Panc1 (cell line): ENCODE data around the gene SELENOW. TPM values are rescaled to one million over a fixed set of nuclear protein-coding genes. Genes with fewer than 3 reads are reported as not detected.

Source experiments
- ATAC-seq: fragments of 200-7000 bp; cut with Tn5 transposase; 2 replicates; pipeline ENCODE4 v1.9.1; 2020; ENCODE audit warnings: mild to moderate bottlenecking, moderate library complexity
- BruUV-seq: library from RNA; stranded (reverse); fragments of 400-500 nt; replicated peaks from 2 replicates; lab custom pipeline; 2021; lab: Mats Ljungman, UMichigan
- CTCF ChIA-PET: fragments of 300-600 bp; sonication (Branson Sonifier 250); formaldehyde crosslinking; loops from one replicate; lab custom pipeline; 2022; ENCODE audit warnings: antibody characterized with exemption; lab: Charles Lee
- POLR2A ChIA-PET: fragments of 300-600 bp; sonication (Branson Sonifier 250); formaldehyde crosslinking; loops from one replicate; lab custom pipeline; 2022; ENCODE audit warnings: antibody characterized with exemption; lab: Charles Lee
- DNase-seq: peaks from one replicate; pipeline ENCODE4 v3.0.0-alpha.2; 2010; ENCODE audit warnings: low read depth, low spot score
- H3K27ac ChIP-seq: 2 replicates; pipeline ENCODE4 v1.5.1; 2011; ENCODE audit warnings: mild to moderate bottlenecking, low read length, inconsistent platforms
- H3K27me3 ChIP-seq: fragments of 200-500 bp; sonication (Bioruptor generic); 2 replicates; pipeline ENCODE4 v1.6.0; 2014; ENCODE audit warnings: low read length, inconsistent platforms; ENCODE audit not compliant: control insufficient read depth, insufficient read depth
- H3K36me3 ChIP-seq: fragments of 200-500 bp; sonication (Bioruptor generic); 2 replicates; pipeline ENCODE4 v1.5.1; 2014; ENCODE audit warnings: inconsistent platforms, mild to moderate bottlenecking, low read length, moderate library complexity; ENCODE audit not compliant: control insufficient read depth, insufficient read depth
- H3K4me1 ChIP-seq: 2 replicates; pipeline ENCODE4 v1.5.1; 2011; ENCODE audit warnings: inconsistent platforms, mild to moderate bottlenecking, low read length, moderate library complexity; ENCODE audit not compliant: control insufficient read depth, insufficient read depth
- H3K4me3 ChIP-seq, 2 experiments: 2 replicates each; pipeline ENCODE4 v1.5.1; 2011 to 2012; ENCODE audit warnings: low read depth in 2 of 2, low read length in 2 of 2, mild to moderate bottlenecking in 2 of 2, inconsistent platforms in 1 of 2, moderate library complexity in 1 of 2
- H3K9me3 ChIP-seq: fragments of 200-500 bp; sonication (Bioruptor generic); 2 replicates; pipeline ENCODE4 v1.5.1; 2014; ENCODE audit warnings: low read depth, mild to moderate bottlenecking, inconsistent platforms, low read length, moderate library complexity; ENCODE audit not compliant: control insufficient read depth, insufficient read depth
- CTCF ChIP-seq: fragments of 450-650 bp; IDR thresholded peaks from 2 replicates; pipeline ENCODE4 v1.5.1; 2017; ENCODE audit warnings: mild to moderate bottlenecking
- POLR2AphosphoS5 ChIP-seq: IDR thresholded peaks from 2 replicates; pipeline ENCODE4 v1.6.1; 2012; ENCODE audit warnings: mild to moderate bottlenecking, low read depth, low read length, moderate library complexity
- REST ChIP-seq, 2 experiments: IDR thresholded peaks; 2 replicates each; pipeline ENCODE4 v1.6.1; 2011 to 2012; ENCODE audit warnings: low read depth in 2 of 2, control low read depth in 1 of 2, low read length in 1 of 2, mild to moderate bottlenecking in 1 of 2, moderate library complexity in 1 of 2; ENCODE audit not compliant: insufficient read depth in 1 of 2
- SIN3A ChIP-seq: IDR thresholded peaks from 2 replicates; pipeline ENCODE4 v1.6.1; 2012; ENCODE audit warnings: low read depth, mild to moderate bottlenecking, low read length, moderate library complexity, borderline replicate concordance; ENCODE audit not compliant: insufficient read depth
- TCF7L2 ChIP-seq: IDR thresholded peaks from 2 replicates; pipeline ENCODE4 v1.6.1; 2011; ENCODE audit warnings: mild to moderate bottlenecking, low read depth, low read length, inconsistent platforms
- in situ Hi-C: cut with HindIII; loops from 2 replicates; pipeline ENCODE4 v1.10.0; 2016; ENCODE audit warnings: low sequenced_read_pairs, low pct_unique_long_range_greater_than_20kb
- intact Hi-C: fragments of 100-400 bp; cut with micrococcal nuclease; formaldehyde crosslinking; loops from one replicate; pipeline ENCODE4 v1.10.0; 2022; ENCODE audit not compliant: unreplicated experiment
- total RNA-seq: library from RNA; stranded (reverse); gene quantifications from one replicate; pipeline ENCODE4 v1.2.1, GENCODE V29; 2021; ENCODE audit not compliant: unreplicated experiment

SELENOW gene
- total RNA-seq, 1 experiment from 2014 or later, result 62.0 TPM

GRCh38 chr19:47755065-47755761 is 23.3 kb upstream of the SELENOW start:
- no peaks in the 10 kb centered on the region for H3K4me1 ChIP-seq
- H3K27ac ChIP-seq, result no peak overlapping the region
- intact Hi-C loops (no loop called here), in situ Hi-C loops (no loop called here)
- H3K27me3 ChIP-seq, result no peaks in the 10 kb centered on the region
- DNase-seq (no peak), ATAC-seq (no peak)
- H3K4me3 ChIP-seq, result no peak overlapping the region
- H3K9me3 ChIP-seq, result no peaks in the 10 kb centered on the region
- TF ChIP-seq CTCF (no peak), POLR2AphosphoS5 (no peak), TCF7L2 (no peak), SIN3A (no peak), REST (IDR thresholded peaks at IDR 0.05; ENCODE audit: insufficient read depth in 1 of 2, low read depth in 2 of 2, low read length in 1 of 2) (no peak)
- ChIA-PET POLR2A (no interaction called here), CTCF (no interaction called here)
- no peaks in the 10 kb centered on the region; the same call in 1 of the 2 replicates for H3K36me3 ChIP-seq
- BruUV-seq, result no TSS peak

GRCh38 chr19:47755762-47756626 is 22.5 kb upstream of the SELENOW start:
- POLR2A ChIA-PET, result no interaction called here

More at GRCh38 chr19:47755762-47756626, 22.5 kb upstream of the SELENOW start:
- TF ChIP-seq POLR2AphosphoS5 (no peak), CTCF (no peak), TCF7L2 (no peak), SIN3A (no peak), REST (IDR thresholded peaks at IDR 0.05; ENCODE audit: insufficient read depth in 1 of 2, low read depth in 2 of 2, low read length in 1 of 2) (no peak)
- Histone ChIP-seq H3K4me3 (no peak overlapping the region), H3K9me3 (no peaks in the 10 kb centered on the region), H3K27me3 (no peaks in the 10 kb centered on the region), H3K36me3 (no peaks in the 10 kb centered on the region; the same call in 1 of the 2 replicates), H3K4me1 (no peaks in the 10 kb centered on the region), H3K27ac (no peak overlapping the region)
- DNase-seq (no peak), ATAC-seq (no peak)
- CTCF ChIA-PET, result no interaction called here
- intact Hi-C loops (no loop called here), in situ Hi-C loops (no loop called here)
- BruUV-seq, result no TSS peak
